Measurements from ENCODE around the gene OBSCN.

- TF ChIP-seq EZH2 (IDR thresholded peaks at IDR 0.05): no peak
- TF ChIP-seq CTCF (IDR thresholded peaks at IDR 0.05): no peak
- no peak for TF ChIP-seq EZH2phosphoT487 (IDR thresholded peaks at IDR 0.05)
Observed at GRCh38 chr1:228292609-228292911, 84.7 kb downstream of the OBSCN start.
